GM12878 (cell line): ENCODE results near the gene SCN5A. TPM values are rescaled to one million over a fixed set of nuclear protein-coding genes. Genes with fewer than 3 reads are reported as not detected.

Experiments used
- ATAC-seq: fragments of 200-7000 bp; cut with Tn5 transposase; 3 replicates; pipeline ENCODE4 v1.9.1; 2020; ENCODE audit warnings: mild to moderate bottlenecking, moderate library complexity
- BruUV-seq: library from RNA; stranded (reverse); fragments of 400-500 nt; replicated peaks from 2 replicates; lab custom pipeline; 2021; lab: Mats Ljungman, UMichigan
- CTCF ChIA-PET: fragments of 300-600 bp; sonication (Branson Sonifier 250); formaldehyde crosslinking; extraction: SDS; loops from one replicate; lab custom pipeline; 2021; ENCODE audit warnings: inconsistent platforms; lab: Yijun Ruan, JAX
- POLR2A ChIA-PET: fragments of 350-600 bp; formaldehyde crosslinking; extraction: SDS; loops from one replicate; lab custom pipeline; 2021; ENCODE audit warnings: inconsistent platforms; lab: Charles Lee
- RAD21 ChIA-PET: fragments of 300-600 bp; sonication (Branson Sonifier 250); formaldehyde crosslinking; loops from one replicate; lab custom pipeline; 2023; ENCODE audit warnings: antibody characterized with exemption; ENCODE audit not compliant: unreplicated experiment; lab: Charles Lee
- SMC1A ChIA-PET: fragments of 300-600 bp; sonication (Branson Sonifier 250); formaldehyde crosslinking; loops from one replicate; lab custom pipeline; 2023; ENCODE audit not compliant: unreplicated experiment, uncharacterized antibody; lab: Charles Lee
- DNase-seq: peaks from one replicate; pipeline ENCODE4 v3.0.0-alpha.2; 2011; ENCODE audit warnings: low read depth, low spot score
- FAIRE-seq: peaks from 3 replicates; lab custom pipeline; 2011; peaks lifted over from hg19 to GRCh38; lab: Jason Lieb, UNC
- H2AFZ ChIP-seq: 2 replicates; pipeline ENCODE4 v1.6.0; 2011; ENCODE audit warnings: low read depth, low read length, control low read depth; ENCODE audit not compliant: control insufficient read depth
- H3K27ac ChIP-seq: 2 replicates; pipeline ENCODE4 v1.5.1; 2011; ENCODE audit warnings: control low read depth; ENCODE audit not compliant: control insufficient read depth, insufficient read depth
- H3K27me3 ChIP-seq, 2 experiments: replicated peaks in 1 of 2; 2 replicates each; pipeline versions ENCODE4 v1.6.0 to v1.6.1; 2011; ENCODE audit warnings: low read length in 1 of 2; ENCODE audit not compliant: control insufficient read depth in 2 of 2, insufficient read depth in 2 of 2
- H3K36me3 ChIP-seq, 2 experiments: 2 replicates each; pipeline ENCODE4 v1.5.1; 2011; ENCODE audit warnings: low read length in 1 of 2; ENCODE audit not compliant: control insufficient read depth in 2 of 2, insufficient read depth in 2 of 2
- H3K4me1 ChIP-seq: 2 replicates; pipeline ENCODE4 v1.6.1; 2011; ENCODE audit warnings: mild to moderate bottlenecking, low read length, moderate library complexity, mixed read lengths; ENCODE audit not compliant: control insufficient read depth, insufficient read depth
- H3K4me2 ChIP-seq: 2 replicates; pipeline ENCODE4 v1.6.0; 2011; ENCODE audit warnings: control low read depth; ENCODE audit not compliant: control insufficient read depth, insufficient read depth
- H3K4me3 ChIP-seq: fragments of 200-600 bp; sonication (generic); 2 replicates; pipeline ENCODE4 v1.5.1; 2016
- H3K79me2 ChIP-seq: 2 replicates; pipeline ENCODE4 v1.6.0; 2011; ENCODE audit warnings: low read length; ENCODE audit not compliant: control insufficient read depth, insufficient read depth
- H3K9ac ChIP-seq: 2 replicates; pipeline ENCODE4 v1.8.0; 2011; ENCODE audit warnings: low read length, control low read depth, mixed read lengths; ENCODE audit not compliant: control insufficient read depth, insufficient read depth
- H3K9me3 ChIP-seq: replicated peaks from 3 replicates; pipeline ENCODE4 v1.5.1; 2011; ENCODE audit warnings: mild to moderate bottlenecking, low read length; ENCODE audit not compliant: control insufficient read depth, insufficient read depth
- H4K20me1 ChIP-seq: 2 replicates; pipeline ENCODE4 v1.6.0; 2011; ENCODE audit not compliant: control insufficient read depth, insufficient read depth
- CEBPB ChIP-seq, 2 experiments: fragments of 150-350 bp in 1 of 2; IDR thresholded peaks; 2 replicates each; pipeline ENCODE4 v1.6.1; 2012 to 2014; ENCODE audit warnings: low read depth in 2 of 2, low read length in 2 of 2, borderline replicate concordance in 1 of 2, inconsistent platforms in 1 of 2
- CHD4 ChIP-seq: fragments of 200-600 bp; sonication (generic); IDR thresholded peaks from 2 replicates; pipeline ENCODE4 v1.6.1; 2016; ENCODE audit warnings: mild to moderate bottlenecking
- EGR1 ChIP-seq, 2 experiments: IDR thresholded peaks; 1 replicate in 1 of 2; 2 replicates in 1 of 2; pipeline ENCODE4 v1.6.1; 2011 to 2012; ENCODE audit warnings: low read depth in 2 of 2, low read length in 2 of 2, borderline replicate concordance in 1 of 2, mild to moderate bottlenecking in 1 of 2, moderate library complexity in 1 of 2
- JUND ChIP-seq: IDR thresholded peaks from 2 replicates; pipeline ENCODE4 v1.6.1; 2012; ENCODE audit warnings: low read depth, mild to moderate bottlenecking, low read length, improper control_type of control experiment, moderate library complexity
- KDM1A ChIP-seq: fragments of 200-600 bp; sonication (generic); IDR thresholded peaks from 2 replicates; pipeline ENCODE4 v1.6.1; 2016; ENCODE audit warnings: borderline replicate concordance
- PAX8 ChIP-seq: fragments of 450-650 bp; IDR thresholded peaks from 2 replicates; pipeline ENCODE4 v1.6.1; 2017; ENCODE audit warnings: mild to moderate bottlenecking, moderate library complexity
- RUNX3 ChIP-seq: IDR thresholded peaks from 2 replicates; pipeline ENCODE4 v1.6.1; 2012; ENCODE audit warnings: low read length, inconsistent platforms
- SIN3A ChIP-seq: IDR thresholded peaks from 2 replicates; pipeline ENCODE4 v1.6.1; 2012; ENCODE audit warnings: low read depth, low read length, improper control_type of control experiment
- SIX5 ChIP-seq: IDR thresholded peaks from 2 replicates; pipeline ENCODE4 v1.6.1; 2011; ENCODE audit warnings: mild to moderate bottlenecking, low read depth, low read length, moderate library complexity; ENCODE audit not compliant: severe bottlenecking
- SKIL ChIP-seq: fragments of 450-650 bp; IDR thresholded peaks from 2 replicates; pipeline ENCODE4 v1.6.1; 2017; ENCODE audit warnings: mild to moderate bottlenecking, low read depth, inconsistent platforms; ENCODE audit not compliant: poor library complexity, severe bottlenecking
- ZNF207 ChIP-seq: fragments of 450-650 bp; IDR thresholded peaks from 2 replicates; pipeline ENCODE4 v1.6.1; 2014; ENCODE audit warnings: antibody characterized with exemption, mild to moderate bottlenecking, borderline replicate concordance
- WGBS: methylation state at CpG from one replicate; pipeline ENCODE4 v1.1.6; 2016; ENCODE audit warnings: low lambda C conversion rate; ENCODE audit not compliant: insufficient replicate concordance, insufficient coverage; ENCODE audit errors: missing lambda C conversion rate; 5-methylcytosine and 5-hydroxymethylcytosine counted together
- in situ Hi-C: fragments of 300-500 bp; cut with MboI; formaldehyde crosslinking; loops from 9 replicates; pipeline ENCODE4 v1.14.3; 2018; ENCODE audit warnings: mixed read lengths
- intact Hi-C: fragments of 100-400 bp; cut with micrococcal nuclease; formaldehyde crosslinking; loops from one replicate; pipeline ENCODE4 v1.14.2; 2022; ENCODE audit not compliant: unreplicated experiment
- polyA plus RNA-seq, 11 experiments: library from polyadenylated mRNA; depleted of rRNA in 4 of 11; unstranded in 6 of 11; stranded (reverse) in 5 of 11; fragments of >200 nt; fragmentation: Nextera tagmentation in 4 of 11; fragmentation: Illumina TruSeq in 1 of 11; extraction: Ambion mirVana in 4 of 11; extraction: Trizol in 1 of 11; gene quantifications; 1 replicate in 1 of 11; 2 replicates in 10 of 11; pipeline versions ENCODE4 v1.2.1 to v1.2.3, GENCODE V29; 2011 to 2016; ENCODE audit warnings: inconsistent platforms in 2 of 11, missing spikeins in 2 of 11, low read depth in 1 of 11
- total RNA-seq, 4 experiments: library from RNA; depleted of rRNA in 3 of 4; stranded (reverse); fragments of >200 nt in 3 of 4; fragmentation: Illumina TruSeq in 1 of 4; extraction: Trizol in 1 of 4; gene quantifications; 2 replicates each; pipeline versions ENCODE4 v1.2.1 to v1.2.3, GENCODE V29; 2013 to 2021

SCN5A gene
- total and polyA plus RNA-seq, 10 of the 15 experiments (the other 5 are each of a cell fraction or from before 2014, with no cell fraction given), result not detected

GRCh38 chr3:38622336-38622735, 27.2 kb downstream of the SCN5A start (continued):
- TF ChIP-seq PAX8 (no peak), RUNX3 (no peak), KDM1A (no peak)

GRCh38 chr3:38620236-38620635, 29.3 kb downstream of the SCN5A start:
- H3K4me2 ChIP-seq, result no peak overlapping the region
- H3K4me3 ChIP-seq, result no peak overlapping the region
- no peaks in the 10 kb centered on the region for H3K4me1 ChIP-seq
- H2AFZ ChIP-seq, result no peak overlapping the region
- SMC1A ChIA-PET, result interaction anchor here (0.6 kb wide), 1 partner anchor 13 kb away, joined by 3 read pairs; no protein-coding TSS in a partner anchor
- in situ Hi-C loops, result no loop called here
- 23% methylated on average over 5 of the region's 5 CpGs for WGBS
- intact Hi-C loops, result no loop called here
- no peaks in the 10 kb centered on the region for H3K79me2 ChIP-seq
- no peak for TF ChIP-seq EGR1 (IDR thresholded peaks at IDR 0.05; ENCODE audit: borderline replicate concordance in 1 of 2, low read depth in 2 of 2, low read length in 2 of 2)
- TF ChIP-seq SIX5, result no peak
- no peak for TF ChIP-seq SIN3A
- TF ChIP-seq JUND, result no peak
- TF ChIP-seq SKIL, result no peak
- TF ChIP-seq CHD4, result no peak
- TF ChIP-seq CEBPB (IDR thresholded peaks at IDR 0.05; ENCODE audit: borderline replicate concordance in 1 of 2, low read depth in 2 of 2, low read length in 2 of 2), result no peak
- no peak for TF ChIP-seq ZNF207
- TF ChIP-seq, all 136 proteins: peak for 0
- Histone ChIP-seq H4K20me1 (no peaks in the 10 kb centered on the region), H3K9me3 (no peaks in the 10 kb centered on the region), H3K36me3 (no peaks in the 10 kb centered on the region), H3K27ac (no peak overlapping the region), H3K27me3 (peaks cover 0 to 1% of the 10 kb centered on the region in 2 experiments; a peak in 2 of 4 replicates), H3K9ac (no peak overlapping the region)
- DNase-seq (no peak), FAIRE-seq (no peak), ATAC-seq (no peak)
- ChIA-PET CTCF (interaction anchor here (1.9 kb wide), 1 partner anchor 31 kb away, joined by 5 read pairs; no protein-coding TSS in a partner anchor), POLR2A (no interaction called here), RAD21 (no interaction called here)
- no TSS peak for BruUV-seq
